Measurements from ENCODE around the gene ADARB1. TPM values are rescaled to one million over a fixed set of nuclear protein-coding genes. Genes with fewer than 3 reads are reported as not detected.

The ADARB1 gene
- total and polyA plus RNA-seq, 9 of the 15 experiments (the other 6 are each of a cell fraction or from before 2014, with no cell fraction given): 6.7 to 16.0 (median 8.3) TPM

GRCh38 chr21:45067462-45068285 lies 6.7 kb upstream of the ADARB1 start (continued):
- TF ChIP-seq MNT (conservative IDR thresholded peaks at IDR 0.05) (peak; percentile 73 to 89; a peak in 3 of 4 replicates), JUND (IDR thresholded peaks at IDR 0.05; ENCODE audit: borderline replicate concordance, low read depth, low read length) (peak; percentile 81), JUND (tag; IDR thresholded peaks at IDR 0.05; ENCODE audit: borderline replicate concordance, low read depth, low read length) (peak; percentile 85; the same call in 2 of the 3 replicates), NEUROD1 (IDR thresholded peaks at IDR 0.05; ENCODE audit: borderline replicate concordance, low read depth, low read length, partially characterized antibody) (peak; percentile 82), ETS1 (conservative IDR thresholded peaks at IDR 0.05; ENCODE audit: control insufficient read depth, low read depth, low read length) (peak; percentile 80; the same call in 1 of the 2 replicates), KDM4B (IDR thresholded peaks at IDR 0.05; ENCODE audit: borderline replicate concordance in 2 of 2, low read depth in 1 of 2) (no peak), ZNF134 (CRISPR knock-in tag; conservative IDR thresholded peaks at IDR 0.05) (peak; percentile 49; the same call in 1 of the 2 replicates), ZNF445 (CRISPR knock-in tag; IDR thresholded peaks at IDR 0.05; ENCODE audit: low read depth) (peak; percentile 30; the same call in 1 of the 2 replicates), ZEB2 (IDR thresholded peaks at IDR 0.05) (peak; percentile 72; the same call in 1 of the 2 replicates), CREBBP (IDR thresholded peaks at IDR 0.05; ENCODE audit: low read depth, low read length) (no peak), TEAD1 (CRISPR knock-in tag; IDR thresholded peaks at IDR 0.05) (peak; percentile 13 to 83; a peak in 2 of 4 replicates), TRIM24 (IDR thresholded peaks at IDR 0.05) (peak; percentile 93 to 95), MCM7 (IDR thresholded peaks at IDR 0.05) (0 out of 4 replicates have a peak, but pooled peaks of 1 of the 2 experiments have one; percentile 22), ZNF584 (CRISPR knock-in tag; IDR thresholded peaks at IDR 0.05; ENCODE audit: low read depth) (peak; percentile 99), TAL1 (IDR thresholded peaks at IDR 0.05) (peak; percentile 98), ZNF589 (CRISPR knock-in tag; IDR thresholded peaks at IDR 0.05; ENCODE audit: low read depth) (peak; percentile 99), TBL1XR1 (IDR thresholded peaks at IDR 0.05; ENCODE audit: low read length in 2 of 2) (peak; percentile 37 to 96; a peak in 2 of 4 replicates), STAT5A (IDR thresholded peaks at IDR 0.05; ENCODE audit: borderline replicate concordance, low read length) (peak; percentile 92), CHD2 (IDR thresholded peaks at IDR 0.05; ENCODE audit: low read depth, low read length) (no peak), ZNF41 (CRISPR knock-in tag; conservative IDR thresholded peaks at IDR 0.05) (peak; percentile 81; the same call in 1 of the 2 replicates), SMARCC2 (IDR thresholded peaks at IDR 0.05; ENCODE audit: low read depth) (peak; percentile 90), RFX7 (CRISPR knock-in tag; IDR thresholded peaks at IDR 0.05) (no peak), MLLT1 (IDR thresholded peaks at IDR 0.05) (peak; percentile 82 to 99), MTA2 (IDR thresholded peaks at IDR 0.05; ENCODE audit: low read depth) (peak; percentile 97), ZNF644 (tag; IDR thresholded peaks at IDR 0.05; ENCODE audit: low read depth) (peak; percentile 55; the same call in 1 of the 2 replicates)

All from K562 (cell line).